Activated T-cell treated with anti-CD3 and anti-CD28 coated beads, Interleukin-2, amount 50 U/mL, for 48 hours (primary cell): ENCODE results near the gene CPED1.
"Not testable (repeated sequence)": the region's sequence is repeated elsewhere in the genome, so short reads cannot be mapped to it uniquely, and the experiment has no call there.

Source experiments
- DNase-seq, 2 experiments: peaks; one replicate each; pipeline ENCODE4 v3.0.0-alpha.2; 2020

CPED1 gene

DNA sequence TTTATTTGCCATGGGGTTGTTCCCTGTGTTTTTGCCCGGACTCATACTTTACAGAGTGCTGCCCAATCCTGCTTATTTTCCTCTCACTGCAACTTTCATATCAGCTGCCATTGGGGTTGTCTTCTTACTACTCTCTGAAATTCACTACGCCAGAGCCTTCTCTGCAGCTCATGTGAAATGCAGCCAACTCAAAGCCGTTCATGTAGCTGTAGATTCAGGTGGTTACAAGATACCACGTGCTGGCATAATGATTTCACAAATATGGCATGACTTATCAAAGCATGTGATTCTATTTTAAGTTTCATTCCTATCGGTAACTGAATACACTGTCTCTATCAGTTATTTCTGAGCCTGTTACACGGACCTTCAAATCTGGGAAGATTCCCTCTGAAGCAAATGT is 210.0 kb downstream of the CPED1 start:
- no peak for DNase-seq

DNA sequence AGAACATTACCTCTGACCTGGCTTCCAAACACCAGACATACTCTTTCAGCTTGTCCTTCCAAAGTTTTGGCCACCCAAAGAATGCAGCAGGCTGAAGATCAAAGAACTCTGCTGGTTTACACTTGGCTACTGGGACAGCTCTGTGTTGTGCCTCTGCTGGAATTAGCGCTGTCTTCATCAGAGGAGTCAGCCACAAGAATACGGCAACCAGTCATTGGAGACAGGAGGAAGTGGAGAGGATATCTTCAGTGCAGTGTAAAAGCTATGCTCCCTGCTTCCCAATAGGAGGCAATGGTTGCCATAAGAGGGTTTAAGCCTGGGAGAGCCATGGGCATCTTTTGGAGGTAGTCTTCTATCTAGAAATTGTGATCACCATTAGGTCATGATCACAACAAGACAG is 213.6 kb downstream of the CPED1 start:
- no peak for DNase-seq

DNA sequence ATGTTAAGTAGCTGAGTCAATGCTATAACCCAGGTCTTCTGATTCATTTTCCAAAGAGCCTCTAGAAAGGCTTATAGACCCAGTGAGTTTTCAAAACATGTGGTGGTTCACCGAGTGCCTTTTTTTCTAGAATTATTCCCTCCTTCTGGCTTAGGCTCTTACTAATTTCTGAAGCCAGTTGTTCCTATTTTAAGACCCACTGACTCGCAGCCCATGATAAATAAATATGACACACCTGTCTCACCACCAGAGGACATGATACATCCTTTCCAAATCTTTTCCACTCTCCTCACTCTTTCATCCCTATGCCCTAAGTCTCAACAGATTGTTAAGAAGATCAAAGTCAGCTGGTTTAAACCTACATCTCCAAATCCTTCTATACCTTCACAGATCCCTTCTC is 214.3 kb downstream of the CPED1 start:
- no peak for DNase-seq

DNA sequence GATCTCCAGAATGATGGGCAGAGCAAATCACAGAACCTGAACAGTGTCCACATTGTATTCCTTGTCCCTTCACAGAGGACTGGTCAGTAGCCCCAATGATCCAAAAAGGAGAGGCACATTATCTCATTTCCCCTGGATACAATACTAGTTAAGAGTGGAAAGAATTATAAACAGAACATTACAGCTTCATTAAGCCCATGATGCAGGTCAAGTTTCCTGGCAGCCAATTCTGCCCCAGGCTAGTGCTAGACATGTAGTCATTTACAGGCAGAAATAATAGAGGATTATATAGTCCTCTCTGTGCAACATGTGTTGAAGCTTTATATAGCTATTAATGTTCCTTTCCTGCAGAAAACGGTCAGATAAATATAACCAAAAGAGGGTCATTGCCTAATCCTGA is 216.0 kb downstream of the CPED1 start:
- no peak for DNase-seq

DNA sequence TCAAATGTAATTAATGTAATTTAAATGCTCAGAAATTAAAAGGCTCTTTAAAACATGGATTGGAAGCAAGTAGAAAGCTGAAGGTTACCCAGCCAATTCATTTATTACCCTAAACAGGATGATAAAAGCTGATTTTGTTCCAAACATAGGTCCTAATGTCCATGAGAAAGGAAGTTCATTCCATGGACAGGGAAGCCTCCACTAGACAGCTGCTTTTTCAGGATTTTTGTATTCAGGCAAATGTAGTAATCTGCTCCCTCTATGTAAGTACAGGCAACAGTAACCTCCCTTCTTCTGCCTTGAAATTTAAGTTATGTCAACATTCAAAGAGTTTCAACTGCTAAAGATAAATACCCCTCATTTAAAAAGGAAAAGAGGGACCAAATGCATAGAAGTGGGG is 217.3 kb downstream of the CPED1 start:
- DNase-seq = no peak

DNA sequence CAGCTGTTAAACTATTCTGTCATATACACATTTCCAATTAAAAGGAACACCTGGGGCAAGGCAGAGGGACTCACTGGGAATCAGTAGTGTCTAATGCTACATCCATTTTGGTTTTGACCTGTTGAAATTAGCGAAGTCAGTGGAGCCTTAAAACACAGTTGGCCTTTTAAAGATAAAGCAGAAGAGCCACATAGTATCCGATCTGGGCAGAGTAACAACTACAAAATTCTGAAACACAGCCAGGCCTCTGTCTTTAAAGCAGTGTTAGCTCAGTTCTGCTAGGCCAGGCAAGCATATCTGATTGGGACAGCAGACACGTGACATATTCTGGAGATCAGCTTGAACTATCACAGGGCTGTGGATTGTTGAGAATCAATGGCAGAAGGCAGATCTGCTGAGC is 222.7 kb downstream of the CPED1 start:
- DNase-seq = no peak

DNA sequence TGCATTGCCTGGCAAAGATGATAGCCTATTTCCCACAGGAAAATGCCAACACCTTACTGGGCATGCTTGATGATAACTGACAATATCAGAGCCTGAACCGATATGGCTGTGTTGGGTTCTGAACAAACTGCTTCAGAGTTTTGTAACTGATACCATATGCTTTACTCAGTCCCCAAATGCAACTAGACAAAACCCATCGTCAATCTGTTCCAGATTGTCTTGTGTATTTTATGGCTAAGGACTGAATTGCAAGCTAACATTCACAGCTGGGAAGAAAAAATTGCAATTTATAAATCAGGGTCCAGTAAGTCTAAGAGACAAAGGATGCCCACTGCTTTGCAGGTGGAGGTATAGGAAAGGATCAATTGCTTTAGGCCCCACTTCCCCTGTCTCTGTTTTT is 223.5 kb downstream of the CPED1 start:
- no peak for DNase-seq

DNA sequence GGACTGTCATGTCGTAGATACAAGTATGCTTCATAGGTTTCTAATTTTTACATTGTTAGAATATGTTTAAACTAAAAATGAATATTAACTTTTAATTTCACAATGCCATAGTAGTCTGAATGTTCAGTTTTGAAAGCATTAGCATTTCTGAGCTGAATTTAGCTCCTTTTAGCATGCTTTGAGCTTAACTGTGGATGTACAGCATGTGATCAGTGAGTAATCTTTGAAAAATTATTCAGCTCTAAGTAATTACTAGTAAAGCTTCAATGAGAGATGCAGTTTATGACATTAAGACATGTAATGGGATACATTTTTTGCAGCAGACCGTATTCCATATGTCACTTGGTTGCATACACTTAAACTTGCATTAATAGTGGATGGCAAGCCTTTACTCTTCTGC is 226.1 kb downstream of the CPED1 start:
- no peak for DNase-seq

DNA sequence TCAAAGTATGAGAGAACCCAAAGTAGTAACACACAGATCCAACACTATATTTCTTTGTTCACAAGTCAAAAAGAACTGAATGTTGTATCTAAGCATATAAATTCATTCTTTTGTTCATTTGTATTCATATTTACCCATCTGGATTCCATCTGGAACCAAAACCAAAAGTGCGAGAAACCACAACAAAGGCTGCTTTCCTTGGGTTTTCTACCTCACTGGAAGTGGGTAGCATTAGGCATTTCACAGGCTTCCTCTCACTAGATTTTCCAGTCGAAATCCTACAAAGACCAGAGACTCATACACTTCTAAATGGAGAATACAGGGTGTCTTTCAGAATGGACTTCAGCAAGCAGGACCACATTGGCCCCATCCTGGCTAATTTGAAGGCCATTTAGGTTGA is 230.5 kb downstream of the CPED1 start:
- no peak for DNase-seq

DNA sequence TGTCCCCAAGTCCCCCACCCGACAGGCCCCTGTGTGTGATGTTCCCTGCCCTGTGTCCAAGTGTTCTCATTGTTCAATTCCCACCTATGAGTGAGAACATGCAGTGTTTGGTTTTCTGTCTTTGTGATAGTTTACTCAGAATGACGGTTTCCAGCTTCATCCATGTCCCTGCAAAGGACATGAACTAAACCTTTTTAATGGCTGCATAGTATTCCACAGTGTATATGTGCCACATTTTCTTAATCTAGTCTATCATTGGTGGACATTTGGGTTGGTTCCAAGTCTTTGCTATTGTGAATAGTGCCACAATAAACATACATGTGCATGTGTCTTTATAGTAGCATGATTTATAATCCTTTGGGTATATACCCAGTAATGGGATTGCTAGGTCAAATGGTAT is 232.6 kb downstream of the CPED1 start:
- DNase-seq = not testable (repeated sequence)

DNA sequence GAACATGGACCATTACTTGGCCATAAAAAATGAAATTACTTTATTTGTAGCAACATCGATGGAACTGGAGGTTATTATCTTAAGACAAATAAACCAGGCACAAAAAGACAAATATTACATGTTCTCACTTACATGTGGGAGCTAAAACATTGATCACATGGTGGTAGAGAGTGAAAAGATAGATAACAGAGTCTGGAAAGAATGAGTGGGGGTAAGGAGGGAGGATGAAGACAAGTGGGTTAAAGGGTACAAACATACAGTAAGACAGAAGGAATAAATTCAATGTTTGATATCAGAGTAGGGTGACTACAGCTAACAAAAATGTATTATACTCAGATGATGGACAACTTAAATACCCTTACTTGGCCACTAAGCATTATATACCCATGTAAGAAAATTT is 240.3 kb downstream of the CPED1 start:
- no peak for DNase-seq

DNA sequence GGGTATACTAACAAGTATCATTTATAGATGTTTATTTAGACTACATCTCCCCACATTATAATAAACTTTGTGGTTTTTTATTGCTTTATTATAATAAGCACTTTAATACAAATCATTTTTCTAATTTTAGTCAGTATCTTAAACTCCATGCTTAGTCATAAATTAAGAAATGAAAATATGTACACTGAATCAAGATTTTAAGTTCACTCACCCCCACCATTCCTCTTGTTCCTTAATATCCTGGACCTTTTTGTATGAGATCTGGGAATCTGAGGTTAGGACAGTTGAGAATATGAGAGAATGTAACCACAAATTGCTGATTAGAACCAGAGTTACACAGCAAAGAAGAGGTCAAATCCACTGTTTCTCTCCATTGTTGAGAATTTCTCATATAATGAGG is 246.7 kb downstream of the CPED1 start:
- no peak for DNase-seq

DNA sequence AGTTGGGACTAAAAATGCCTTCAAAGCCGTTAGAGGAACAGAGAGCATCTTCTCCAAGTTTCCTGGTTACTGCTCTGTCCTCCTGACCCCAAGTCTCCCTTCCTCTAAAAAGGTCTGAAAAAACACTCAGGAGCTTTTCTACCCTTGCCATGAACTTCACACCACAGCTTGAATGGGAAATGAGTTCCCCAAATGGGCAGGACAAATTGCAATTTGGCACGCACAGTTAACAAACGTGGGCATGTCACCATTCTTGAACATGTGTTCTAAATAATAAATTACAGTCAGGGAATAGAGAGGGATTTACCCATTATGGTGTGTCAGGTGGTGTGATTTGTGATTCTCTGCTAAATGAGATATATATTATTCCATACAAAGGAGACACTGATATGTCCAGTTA is 249.1 kb downstream of the CPED1 start:
- DNase-seq = no peak

DNA sequence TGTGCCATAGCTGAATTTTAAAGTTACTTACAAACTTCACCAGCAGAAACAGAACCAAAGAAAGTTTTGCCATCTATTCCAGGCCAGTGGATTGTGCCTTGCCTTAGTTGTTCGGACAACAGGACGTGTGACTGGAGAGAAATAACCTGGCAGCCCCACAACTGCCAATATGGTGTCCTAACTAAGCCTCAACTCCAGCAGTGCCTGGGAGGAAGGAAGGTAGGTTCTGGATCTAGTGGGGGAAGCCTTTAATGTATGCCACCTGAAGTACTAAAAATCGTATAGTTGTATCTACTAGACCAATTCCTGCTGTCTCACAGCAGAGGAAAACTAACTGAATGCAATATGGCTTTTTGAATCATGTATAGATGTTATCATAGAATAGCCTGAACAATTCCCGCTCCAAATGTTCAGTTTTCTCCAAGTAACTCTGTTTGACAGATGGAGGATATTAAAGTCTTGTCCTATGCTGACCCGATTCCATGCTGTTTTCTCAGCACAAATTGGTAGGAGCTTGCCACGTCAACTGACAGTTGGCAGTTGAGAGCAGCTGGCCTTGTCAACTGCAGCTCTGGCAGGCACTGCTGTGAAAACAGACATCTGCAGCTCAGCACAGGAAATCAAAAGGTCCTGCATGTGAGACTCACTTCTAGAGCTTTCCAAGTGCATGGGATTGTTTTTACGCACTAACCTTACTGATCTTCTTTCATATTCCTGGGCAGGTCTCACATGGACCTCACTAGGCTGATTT is 255.8 kb downstream of the CPED1 start:
- no peak for DNase-seq

DNA sequence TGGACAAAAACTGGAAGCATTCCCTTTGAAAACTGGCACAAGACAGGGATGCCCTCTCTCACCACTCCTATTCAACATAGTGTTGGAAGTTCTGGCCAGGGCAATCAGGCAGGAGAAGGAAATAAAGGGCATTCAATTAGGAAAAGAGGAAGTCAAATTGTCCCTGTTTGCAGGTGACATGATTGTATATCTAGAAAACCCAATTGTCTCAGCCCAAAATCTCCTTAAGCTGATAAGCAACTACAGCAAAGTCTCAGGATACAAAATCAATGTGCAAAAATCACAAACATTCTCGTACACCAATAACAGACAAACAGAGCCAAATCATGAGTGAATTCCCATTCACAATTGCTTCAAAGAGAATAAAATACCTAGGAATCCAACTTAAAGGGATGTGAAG is 262.9 kb downstream of the CPED1 start:
- not testable (repeated sequence) for DNase-seq

DNA sequence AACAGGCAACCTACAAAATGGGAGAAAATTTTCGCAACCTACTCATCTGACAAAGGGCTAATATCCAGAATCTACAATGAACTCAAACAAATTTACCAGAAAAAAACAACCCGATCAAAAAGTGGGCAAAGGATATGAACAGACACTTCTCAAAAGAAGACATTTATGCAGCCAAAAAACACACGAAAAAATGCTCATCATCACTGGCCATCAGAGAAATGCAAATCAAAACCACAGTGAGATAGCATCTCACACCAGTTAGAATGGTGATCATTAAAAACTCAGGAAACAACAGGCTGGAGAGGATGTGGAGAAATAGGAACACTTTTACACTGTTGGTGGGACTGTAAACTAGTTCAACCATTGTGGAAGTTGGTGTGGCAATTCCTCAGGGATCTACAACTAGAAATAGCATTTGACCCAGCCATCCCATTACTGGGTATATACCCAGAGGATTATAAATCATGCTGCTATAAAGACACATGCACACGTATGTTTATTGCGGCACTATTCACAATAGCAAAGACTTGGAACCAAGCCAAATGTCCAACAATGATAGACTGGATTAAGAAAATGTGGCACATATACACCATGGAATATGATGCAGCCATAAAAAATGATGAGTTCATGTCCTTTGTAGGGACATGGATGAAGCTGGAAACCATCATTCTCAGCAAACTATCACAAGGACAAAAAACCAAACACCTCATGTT is 264.2 kb downstream of the CPED1 start:
- DNase-seq = not testable (repeated sequence)

DNA sequence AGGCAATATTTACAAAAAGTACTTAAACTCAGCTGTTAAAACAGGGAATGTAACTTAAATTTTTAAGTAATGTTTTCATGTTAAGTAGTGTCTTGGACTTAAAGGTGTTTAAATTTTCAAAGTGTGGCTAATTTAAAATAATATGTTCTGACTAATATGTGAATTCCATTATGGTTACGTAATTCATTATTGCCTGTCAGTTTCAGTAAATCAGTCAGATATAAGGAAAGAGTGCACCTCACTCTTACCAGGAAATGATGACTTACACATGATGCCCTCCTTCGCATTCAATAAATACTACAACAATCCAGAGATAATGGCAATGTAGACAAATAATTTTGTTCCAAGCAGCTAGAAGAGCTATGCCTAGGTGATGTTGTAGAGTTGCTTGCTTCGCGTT is 271.3 kb downstream of the CPED1 start:
- no peak for DNase-seq

DNA sequence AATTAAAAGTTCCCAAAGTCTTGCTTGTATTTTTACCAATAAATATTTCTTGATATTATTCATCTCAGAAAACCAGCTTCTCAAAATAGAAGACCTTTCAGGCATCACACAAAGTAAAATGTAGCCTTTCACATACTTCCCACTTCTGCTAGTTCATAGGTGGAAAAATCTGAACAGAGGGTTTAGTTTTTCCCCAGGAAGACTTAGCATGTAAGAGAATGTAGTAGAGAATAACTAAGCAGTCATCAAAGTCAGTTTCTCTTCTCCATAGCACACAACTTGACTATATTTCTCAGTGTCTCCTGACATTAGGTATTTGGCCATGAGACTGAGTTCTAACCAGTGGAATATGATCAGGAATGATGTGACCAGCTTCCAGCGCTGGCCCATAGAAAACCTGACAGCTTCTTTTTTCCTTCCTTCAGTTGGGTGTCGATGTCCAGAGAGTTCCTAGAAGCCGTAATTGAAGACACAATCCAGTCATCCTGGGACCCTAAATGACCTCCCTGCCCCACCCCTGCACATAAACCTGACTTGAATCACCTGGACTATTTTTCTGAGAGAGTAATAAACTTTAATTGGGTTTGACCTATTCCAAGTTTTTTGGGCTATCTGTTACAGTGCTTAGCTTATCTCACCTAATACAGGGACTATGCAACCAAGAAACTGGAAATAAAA is 272.8 kb downstream of the CPED1 start:
- no peak for DNase-seq

DNA sequence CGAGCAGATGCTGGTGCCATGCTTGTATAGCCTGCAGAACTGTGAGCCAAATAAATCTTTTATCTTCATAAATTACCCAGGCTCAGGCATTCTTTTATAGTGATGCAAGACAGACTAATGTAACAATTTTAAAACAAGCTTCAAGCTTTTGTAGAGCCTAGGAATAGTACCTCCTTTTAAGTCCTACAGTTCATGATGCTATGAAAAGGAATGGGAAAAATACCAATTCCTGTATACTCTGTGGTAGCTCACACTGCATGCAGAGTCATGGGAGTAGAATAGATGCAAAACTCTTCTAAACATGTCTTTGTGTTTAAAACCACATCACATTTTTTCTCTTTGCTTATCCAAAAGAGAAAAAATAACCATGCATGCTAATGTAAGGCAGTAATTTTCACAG is 273.7 kb downstream of the CPED1 start:
- no peak for DNase-seq

DNA sequence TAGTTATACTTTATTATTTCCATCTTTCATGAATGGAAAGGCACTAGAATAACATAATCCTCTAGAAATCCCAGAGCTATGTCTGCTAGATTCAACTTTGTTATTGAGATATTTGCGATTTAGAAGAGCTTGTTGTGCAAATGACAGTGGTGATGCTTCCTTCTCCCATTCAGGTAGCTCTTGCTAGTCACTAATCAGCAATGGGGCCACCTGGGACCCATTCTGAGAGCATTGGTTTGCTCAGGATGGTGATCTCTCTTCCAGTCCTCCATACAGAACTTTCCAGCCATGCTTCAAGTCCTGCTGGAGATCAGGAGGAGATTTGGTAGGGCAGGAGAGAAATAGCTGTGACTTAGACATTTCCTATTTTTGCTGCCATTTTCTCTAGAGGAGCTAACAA is 274.5 kb downstream of the CPED1 start:
- no peak for DNase-seq

DNA sequence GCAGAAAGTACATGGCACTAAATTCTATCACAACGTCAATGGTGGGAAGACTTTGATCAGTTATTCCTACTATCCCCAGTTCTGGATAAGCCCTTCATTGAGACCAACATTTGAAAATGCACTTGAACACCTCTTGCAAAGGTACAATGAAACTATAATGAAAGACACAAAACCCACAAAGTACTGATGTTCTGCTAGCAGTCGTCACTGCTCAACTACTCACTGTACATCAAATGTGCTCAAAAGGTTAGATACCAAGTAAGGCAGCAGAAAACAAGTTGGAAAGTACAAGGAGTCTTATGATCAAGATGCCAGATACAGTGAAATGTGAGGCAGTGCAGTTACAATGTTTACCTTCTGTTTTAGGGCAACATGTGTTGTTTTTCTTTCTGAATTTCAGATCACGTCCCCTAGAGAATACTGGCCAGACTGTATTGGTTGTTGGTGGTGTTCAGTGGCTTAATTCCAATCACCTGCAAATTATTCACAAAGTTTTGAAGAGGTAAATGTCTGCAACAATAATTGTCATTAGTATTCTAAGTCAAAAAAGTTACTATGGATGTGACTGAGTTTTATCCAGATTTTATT is 277.9 kb downstream of the CPED1 start:
- DNase-seq = no peak

DNA sequence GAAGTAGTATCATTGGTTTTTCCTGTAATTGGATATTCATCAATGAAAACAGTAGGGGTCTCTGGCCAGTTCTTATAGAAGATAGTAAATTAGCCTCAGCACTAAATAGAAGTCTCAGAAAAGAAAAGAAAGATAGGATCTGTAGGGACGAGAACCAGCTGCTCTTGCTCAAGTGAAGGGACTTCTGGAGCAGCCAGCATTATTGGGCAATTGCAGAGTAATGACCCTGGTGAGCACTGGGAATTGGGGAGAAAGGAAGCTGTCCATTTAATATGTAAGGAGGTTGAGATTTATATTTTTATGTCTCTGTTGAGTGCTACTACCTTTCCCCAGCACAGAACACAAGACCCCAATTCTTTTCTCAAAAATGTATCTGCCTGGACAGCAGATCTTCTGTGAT is 279.1 kb downstream of the CPED1 start:
- DNase-seq = no peak

DNA sequence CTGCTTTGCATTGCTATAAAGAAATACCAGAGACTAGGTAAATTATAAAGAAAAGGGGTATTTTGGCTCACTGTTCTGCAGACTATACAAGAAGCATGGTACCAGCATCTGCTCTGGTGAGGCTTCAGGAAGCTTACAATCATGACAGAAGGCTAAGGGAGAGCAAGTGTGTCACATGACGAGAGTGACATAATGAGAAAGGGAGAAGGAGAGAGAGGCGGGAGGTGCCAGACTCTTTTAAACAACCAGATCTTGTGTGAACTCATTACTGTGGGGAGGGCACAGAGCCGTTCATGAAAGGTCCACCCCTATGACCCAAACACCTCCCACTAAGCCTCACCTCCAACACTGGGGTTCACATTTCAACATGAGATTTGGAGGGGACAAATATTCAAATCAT is 281.3 kb downstream of the CPED1 start:
- no peak for DNase-seq

DNA sequence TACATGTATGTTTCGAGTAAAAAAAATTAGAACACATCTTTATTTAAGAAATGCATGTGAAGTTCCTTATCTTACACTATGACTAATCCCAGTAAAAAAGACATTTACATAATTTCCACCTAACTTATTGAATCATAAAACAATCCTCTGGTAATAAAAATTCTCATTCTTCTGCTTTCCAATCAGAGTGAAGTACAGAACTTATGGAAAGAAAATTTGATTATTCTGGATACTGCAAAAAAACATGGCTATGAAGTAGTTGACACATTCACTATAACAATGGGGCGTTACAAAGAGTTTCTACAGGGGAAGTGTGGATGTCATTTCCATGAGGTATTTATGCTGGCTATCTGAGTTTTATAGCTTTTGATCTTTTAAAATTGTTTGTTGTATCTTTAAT is 282.6 kb downstream of the CPED1 start:
- DNase-seq = no peak
